Measurements from ENCODE around the gene UBA5.

The UBA5 gene

DNA sequence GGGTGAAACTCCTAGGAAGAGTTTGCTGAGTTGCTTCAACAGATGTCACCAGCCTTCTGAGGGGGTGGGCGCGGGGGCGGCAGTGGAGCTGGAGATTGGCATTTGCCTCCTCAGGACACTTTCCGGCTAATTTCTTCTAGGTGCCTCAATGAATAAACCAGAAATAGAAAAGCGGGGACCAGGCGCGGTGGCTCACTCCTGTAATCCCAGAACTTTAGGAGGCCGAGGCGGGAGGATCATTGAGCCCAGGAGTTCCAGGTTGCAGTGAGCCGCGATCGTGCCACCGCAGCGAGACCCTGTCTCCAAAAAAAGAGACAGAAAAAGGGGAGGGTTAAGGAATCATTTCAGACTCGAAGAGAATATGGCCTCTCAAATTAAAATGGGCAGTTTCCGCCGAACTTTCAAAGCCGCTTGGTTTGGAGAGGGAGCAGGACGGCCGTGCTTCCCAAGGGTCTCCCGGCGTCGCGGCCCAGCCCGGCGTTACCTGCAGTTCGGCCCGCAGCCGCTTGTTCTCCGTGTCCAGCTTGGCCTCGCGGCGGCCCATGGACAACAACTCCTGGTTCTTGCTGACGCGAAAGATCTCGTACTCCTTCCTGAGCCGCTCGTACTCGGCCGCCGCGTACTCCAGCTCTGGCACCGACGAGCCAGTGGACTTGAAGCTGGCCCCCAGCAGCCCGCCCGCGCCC lies 61.5 kb downstream of the UBA5 start:
- DNase-seq, result no peak

DNA sequence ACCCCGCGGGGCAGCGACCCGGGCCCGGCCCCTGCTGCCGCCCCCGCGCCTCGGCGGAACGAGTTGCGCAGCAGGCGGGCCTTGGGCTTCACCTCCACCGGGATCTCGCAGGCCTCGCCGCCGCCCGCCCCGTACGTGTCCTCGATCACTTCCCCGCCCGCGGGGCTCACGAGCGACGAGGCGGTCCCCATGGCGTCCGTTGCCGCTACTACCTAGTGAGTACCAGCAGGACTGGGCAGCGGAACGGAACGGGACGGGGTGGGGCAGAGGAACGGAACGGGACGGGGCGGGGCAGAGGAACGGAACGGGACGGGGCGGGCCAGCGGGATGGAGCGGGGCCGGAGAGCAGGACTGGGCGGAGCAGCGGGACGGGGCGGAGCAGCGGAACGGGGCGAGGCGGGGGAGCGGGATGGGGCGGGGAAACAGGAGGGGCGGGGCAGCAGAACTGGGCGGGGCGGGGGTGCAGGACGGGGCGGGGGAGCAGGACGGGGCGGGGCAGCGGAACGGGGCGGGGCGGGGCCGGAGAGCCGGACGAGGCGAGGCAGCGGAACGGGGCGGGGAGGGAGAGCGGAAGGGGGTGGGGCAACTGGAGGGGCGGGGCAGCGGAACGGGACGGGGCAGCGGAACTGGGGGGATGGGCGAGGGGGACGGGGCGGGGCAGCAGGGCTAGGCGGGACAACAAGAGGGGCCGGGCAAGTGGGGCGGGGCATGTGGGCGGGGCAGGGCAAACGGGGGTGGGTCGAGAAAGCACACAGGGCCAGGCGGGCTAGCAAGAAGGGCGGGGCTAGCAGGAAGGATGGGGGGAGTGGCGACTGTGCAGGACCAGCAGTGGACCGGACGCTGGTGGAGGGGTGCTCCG lies 62.3 kb downstream of the UBA5 start, which contains the start of gene NPHP3:
NPHP3 (minus strand) TSS at position 245 of the 859 bp plus-strand sequence; CDS start at position 191, 54 bp downstream.
- DNase-seq, result peak; percentile 41

- DNase-seq, result no peak
Observed at GRCh38 chr3:132723024-132723950, 63.2 kb downstream of the UBA5 start.

GRCh38 chr3:132726341-132726823 lies 66.3 kb downstream of the UBA5 start:
- DNase-seq, result no peak

All from SIG-M5 (cell line).